ENCODE measurements around the gene PBX2. TPM values are rescaled to one million over a fixed set of nuclear protein-coding genes. Genes with fewer than 3 reads are reported as not detected.

The PBX2 gene
- total RNA-seq, 2 experiments from 2014 or later = 60.5 to 68.5 TPM

- DNase-seq (peak; percentile 63), ATAC-seq (peak; percentile 5)
- peak overlapping the region; percentile 90 for H3K4me3 Mint-ChIP-seq
- H3K27ac Mint-ChIP-seq = peak overlapping the region; percentile 92
- no peaks in the 10 kb centered on the region for H3K27me3 Mint-ChIP-seq (ENCODE audit: low read depth)
- H3K4me1 Mint-ChIP-seq (ENCODE audit: low read depth) = peaks cover 71% of the 10 kb centered on the region
- H3K9me3 Mint-ChIP-seq (ENCODE audit: insufficient read depth) = no peaks in the 10 kb centered on the region
- POLR2A ChIA-PET = interaction anchor here (0.6 to 1.3 kb wide), 6 partner anchors 12 to 360 kb away, joined by 3 to 8 read pairs (median 5); partner anchors contain the start of genes GPSM3 and PBX2
- peaks cover 25% of the 10 kb centered on the region for H3K36me3 Mint-ChIP-seq (ENCODE audit: low read depth)
- CTCF ChIA-PET = interaction anchor here (1.0 to 2.5 kb wide), 4 partner anchors 16 to 60 kb away, joined by 3 to 25 read pairs (median 6); no protein-coding TSS in a partner anchor
Observed at GRCh38 chr6:32177183-32177787, 12.7 kb downstream of the PBX2 start.

GRCh38 chr6:32176476-32177182 lies 13.4 kb downstream of the PBX2 start:
- peak overlapping the region; percentile 90 for H3K4me3 Mint-ChIP-seq
- no peaks in the 10 kb centered on the region for H3K9me3 Mint-ChIP-seq (ENCODE audit: insufficient read depth)
- POLR2A ChIA-PET = interaction anchor here (0.6 to 1.3 kb wide), 12 partner anchors 9 to 217 kb away, joined by 3 to 8 read pairs (median 4); partner anchors contain the start of genes GPSM3 and PBX2

GRCh38 chr6:32175711-32176475 lies 14.1 kb downstream of the PBX2 start, which contains the start of gene AGPAT1:
TSS of gene AGPAT1 (minus strand) at chr6:32176084. CDS start at chr6:32171496, 4,588 bp downstream.
- CTCF ChIA-PET = interaction anchor here (1.0 to 2.5 kb wide), 4 partner anchors 17 to 57 kb away, joined by 5 to 25 read pairs (median 8); partner anchors contain the start of genes ATF6B and GPSM3
- Mint-ChIP-seq H3K36me3 (ENCODE audit: low read depth) (peaks cover 21% of the 10 kb centered on the region), H3K27me3 (ENCODE audit: low read depth) (no peaks in the 10 kb centered on the region), H3K4me3 (peak within 1 kb of the TSS; percentile 90), H3K27ac (peak within 1 kb of the TSS; percentile 92), H3K4me1 (ENCODE audit: low read depth) (peaks cover 68% of the 10 kb centered on the region), H3K9me3 (ENCODE audit: insufficient read depth) (no peaks in the 10 kb centered on the region)
- POLR2A ChIA-PET = interaction anchor here (0.6 to 1.3 kb wide), 7 partner anchors 8 to 49 kb away, joined by 3 to 6 read pairs (median 4); partner anchors contain the start of gene GPSM3
- DNase-seq (peak; percentile 98), ATAC-seq (peak; percentile 57)

More at GRCh38 chr6:32176476-32177182, 13.4 kb downstream of the PBX2 start:
- ATAC-seq = no peak
- Mint-ChIP-seq H3K27ac (peak overlapping the region; percentile 92), H3K27me3 (ENCODE audit: low read depth) (no peaks in the 10 kb centered on the region), H3K4me1 (ENCODE audit: low read depth) (peaks cover 68% of the 10 kb centered on the region), H3K36me3 (ENCODE audit: low read depth) (peaks cover 21% of the 10 kb centered on the region)
- CTCF ChIA-PET = interaction anchor here (1.0 to 2.5 kb wide), 4 partner anchors 16 to 58 kb away, joined by 5 to 25 read pairs (median 8); partner anchors contain the start of genes ATF6B and GPSM3
- DNase-seq = no peak

GRCh38 chr6:32175322-32175710 lies 14.7 kb downstream of the PBX2 start:
- POLR2A ChIA-PET = no interaction called here
- H3K9me3 Mint-ChIP-seq (ENCODE audit: insufficient read depth) = no peaks in the 10 kb centered on the region
- H3K36me3 Mint-ChIP-seq (ENCODE audit: low read depth) = peaks cover 20% of the 10 kb centered on the region
- H3K4me1 Mint-ChIP-seq (ENCODE audit: low read depth) = peaks cover 63% of the 10 kb centered on the region
- H3K27me3 Mint-ChIP-seq (ENCODE audit: low read depth) = no peaks in the 10 kb centered on the region
- DNase-seq (no peak), ATAC-seq (no peak)
- H3K27ac Mint-ChIP-seq = peak overlapping the region; percentile 76
- H3K4me3 Mint-ChIP-seq = peak overlapping the region; percentile 90
- CTCF ChIA-PET = no interaction called here

GRCh38 chr6:32174416-32174815 lies 15.6 kb downstream of the PBX2 start:
- Mint-ChIP-seq H3K4me3 (peak overlapping the region; percentile 90), H3K4me1 (ENCODE audit: low read depth) (peaks cover 55% of the 10 kb centered on the region), H3K27me3 (ENCODE audit: low read depth) (no peaks in the 10 kb centered on the region), H3K9me3 (ENCODE audit: insufficient read depth) (no peaks in the 10 kb centered on the region), H3K36me3 (ENCODE audit: low read depth) (peaks cover 24% of the 10 kb centered on the region), H3K27ac (no peak overlapping the region)
- POLR2A ChIA-PET = interaction anchor here (0.5 kb wide), 1 partner anchor 22 kb away, joined by 4 read pairs; no protein-coding TSS in a partner anchor
- DNase-seq (no peak), ATAC-seq (no peak)
- CTCF ChIA-PET = no interaction called here

GRCh38 chr6:32173051-32173727 lies 16.8 kb downstream of the PBX2 start:
- H3K36me3 Mint-ChIP-seq (ENCODE audit: low read depth) = peaks cover 23% of the 10 kb centered on the region
- ATAC-seq (no peak), DNase-seq (no peak)
- peak overlapping the region; percentile 4 for H3K27ac Mint-ChIP-seq
- H3K27me3 Mint-ChIP-seq (ENCODE audit: low read depth) = no peaks in the 10 kb centered on the region
- POLR2A ChIA-PET = no interaction called here
- H3K9me3 Mint-ChIP-seq (ENCODE audit: insufficient read depth) = no peaks in the 10 kb centered on the region
- H3K4me1 Mint-ChIP-seq (ENCODE audit: low read depth) = peaks cover 46% of the 10 kb centered on the region
- no peak overlapping the region for H3K4me3 Mint-ChIP-seq
- CTCF ChIA-PET = no interaction called here

GRCh38 chr6:32171234-32171633 lies 18.8 kb downstream of the PBX2 start:
- DNase-seq = no peak
- CTCF ChIA-PET = interaction anchor here (1.2 to 1.3 kb wide), 2 partner anchors 24 to 52 kb away, joined by 3 to 5 read pairs; no protein-coding TSS in a partner anchor
- H3K27ac Mint-ChIP-seq = no peak overlapping the region

GRCh38 chr6:32170294-32170693 lies 19.7 kb downstream of the PBX2 start:
- Mint-ChIP-seq H3K4me1 (ENCODE audit: low read depth) (peaks cover 28% of the 10 kb centered on the region), H3K27me3 (ENCODE audit: low read depth) (no peaks in the 10 kb centered on the region), H3K27ac (no peak overlapping the region), H3K4me3 (no peak overlapping the region), H3K9me3 (ENCODE audit: insufficient read depth) (no peaks in the 10 kb centered on the region), H3K36me3 (ENCODE audit: low read depth) (peaks cover 37% of the 10 kb centered on the region)
- no peak for DNase-seq
- POLR2A ChIA-PET = no interaction called here
- ATAC-seq = no peak
- CTCF ChIA-PET = no interaction called here

More at GRCh38 chr6:32171234-32171633, 18.8 kb downstream of the PBX2 start:
- ATAC-seq = no peak
- H3K9me3 Mint-ChIP-seq (ENCODE audit: insufficient read depth) = no peaks in the 10 kb centered on the region
- H3K4me1 Mint-ChIP-seq (ENCODE audit: low read depth) = peaks cover 32% of the 10 kb centered on the region
- H3K4me3 Mint-ChIP-seq = no peak overlapping the region
- POLR2A ChIA-PET = interaction anchor here (1.0 kb wide), 1 partner anchor 19 kb away, joined by 3 read pairs; the partner anchor contains the start of gene PBX2
- peaks cover 32% of the 10 kb centered on the region for H3K36me3 Mint-ChIP-seq (ENCODE audit: low read depth)
- H3K27me3 Mint-ChIP-seq (ENCODE audit: low read depth) = no peaks in the 10 kb centered on the region

GRCh38 chr6:32168807-32169591 lies 21.0 kb downstream of the PBX2 start:
- H3K36me3 Mint-ChIP-seq (ENCODE audit: low read depth) = peaks cover 40% of the 10 kb centered on the region
- H3K27ac Mint-ChIP-seq = no peak overlapping the region
- ChIA-PET CTCF (interaction anchor here (1.2 kb wide), 1 partner anchor 17 kb away, joined by 3 read pairs; the partner anchor contains the start of gene PRRT1), POLR2A (no interaction called here)
- H3K4me3 Mint-ChIP-seq = no peak overlapping the region
- DNase-seq (no peak), ATAC-seq (no peak)
- no peaks in the 10 kb centered on the region for H3K27me3 Mint-ChIP-seq (ENCODE audit: low read depth)
- peaks cover 16% of the 10 kb centered on the region for H3K4me1 Mint-ChIP-seq (ENCODE audit: low read depth)
- no peaks in the 10 kb centered on the region for H3K9me3 Mint-ChIP-seq (ENCODE audit: insufficient read depth)

GRCh38 chr6:32168350-32168749 lies 21.7 kb downstream of the PBX2 start:
- CTCF ChIA-PET = interaction anchor here (1.2 kb wide), 1 partner anchor 16 kb away, joined by 3 read pairs; the partner anchor contains the start of gene PRRT1
- no peak for DNase-seq
- H3K27me3 Mint-ChIP-seq (ENCODE audit: low read depth) = no peaks in the 10 kb centered on the region
- no peak overlapping the region for H3K27ac Mint-ChIP-seq
- no peak overlapping the region for H3K4me3 Mint-ChIP-seq
- POLR2A ChIA-PET = interaction anchor here (0.6 kb wide), 1 partner anchor 8 kb away, joined by 3 read pairs; no protein-coding TSS in a partner anchor
- H3K36me3 Mint-ChIP-seq (ENCODE audit: low read depth) = peaks cover 40% of the 10 kb centered on the region
- ATAC-seq = no peak
- H3K9me3 Mint-ChIP-seq (ENCODE audit: insufficient read depth) = no peaks in the 10 kb centered on the region
- H3K4me1 Mint-ChIP-seq (ENCODE audit: low read depth) = peaks cover 10% of the 10 kb centered on the region
